ENCODE data around the gene FAXDC2. TPM values are rescaled to one million over a fixed set of nuclear protein-coding genes. Genes with fewer than 3 reads are reported as not detected.

FAXDC2 gene
- total and polyA plus RNA-seq, 9 of the 15 experiments (the other 6 are each of a cell fraction or from before 2014, with no cell fraction given), result 2.4 to 30.0 (median 9.9) TPM

- peak; percentile 91 for TF ChIP-seq ZNF592 (IDR thresholded peaks at IDR 0.05)
- TF ChIP-seq THAP12 (CRISPR knock-in tag; IDR thresholded peaks at IDR 0.05), result 0 out of 2 replicates have a peak, but pooled peaks have one; percentile 28
- 0 out of 4 replicates have a peak, but pooled peaks of 1 of the 2 experiments have one; percentile 39 for TF ChIP-seq UBTF (IDR thresholded peaks at IDR 0.05; ENCODE audit: borderline replicate concordance in 1 of 2, low read depth in 2 of 2, low read length in 2 of 2)
- TF ChIP-seq EGR1 (conservative IDR thresholded peaks at IDR 0.05), result peak; percentile 19
- no peak for TF ChIP-seq ZNF263 (CRISPR knock-in tag; IDR thresholded peaks at IDR 0.05; ENCODE audit: borderline replicate concordance)
- TF ChIP-seq GTF2E2 (tag; IDR thresholded peaks at IDR 0.05), result peak; percentile 8; the same call in 1 of the 2 replicates
- TF ChIP-seq ATF7 (IDR thresholded peaks at IDR 0.05), result peak; percentile 66
- TF ChIP-seq LEF1 (IDR thresholded peaks at IDR 0.05), result 0 out of 2 replicates have a peak, but pooled peaks have one; percentile 41
- peak; percentile 80 to 84 for TF ChIP-seq NRF1 (conservative IDR thresholded peaks at IDR 0.05 in 1 of 2, IDR thresholded peaks at IDR 0.05 in 1 of 2)
- peak; percentile 62 for TF ChIP-seq JUND (IDR thresholded peaks at IDR 0.05; ENCODE audit: borderline replicate concordance, low read depth, low read length)
- no peak for TF ChIP-seq JUND (tag; IDR thresholded peaks at IDR 0.05; ENCODE audit: borderline replicate concordance, low read depth, low read length)
- no peak for TF ChIP-seq ATF1 (CRISPR knock-in tag; IDR thresholded peaks at IDR 0.05)
- peak; percentile 79 for TF ChIP-seq ATF1 (tag; IDR thresholded peaks at IDR 0.05)
- no peak for TF ChIP-seq MCM2 (IDR thresholded peaks at IDR 0.05; ENCODE audit: low read depth)
- TF ChIP-seq PKNOX1 (IDR thresholded peaks at IDR 0.05), result peak; percentile 11; the same call in 1 of the 2 replicates
- 0 out of 2 replicates have a peak, but pooled peaks have one; percentile 16 for TF ChIP-seq RUNX1 (IDR thresholded peaks at IDR 0.05; ENCODE audit: low read depth)
- TF ChIP-seq ZNF77 (CRISPR knock-in tag; IDR thresholded peaks at IDR 0.05), result no peak
- peak; percentile 61 for TF ChIP-seq ELF1 (tag; IDR thresholded peaks at IDR 0.05)
Measured at GRCh38 chr5:154857530-154858296, 7.3 kb upstream of the FAXDC2 start (continued).

Data from K562 (cell line).